B cell (primary cell): ENCODE results near the gene IL4R.

Experiments used
- EZH2 ChIP-seq: IDR thresholded peaks from 2 replicates; pipeline ENCODE4 v1.6.1; 2012; ENCODE audit warnings: borderline replicate concordance, low read depth, mild to moderate bottlenecking, moderate library complexity, low read length; ENCODE audit not compliant: insufficient read depth, poor library complexity, severe bottlenecking
- TF ChIP-seq, protein P1 (sequence below): fragments of 200-600 bp; IDR thresholded peaks from one replicate; pipeline ENCODE4 v1.8.0; 2022; ENCODE audit warnings: antibody characterized with exemption, mild to moderate bottlenecking

DNA sequence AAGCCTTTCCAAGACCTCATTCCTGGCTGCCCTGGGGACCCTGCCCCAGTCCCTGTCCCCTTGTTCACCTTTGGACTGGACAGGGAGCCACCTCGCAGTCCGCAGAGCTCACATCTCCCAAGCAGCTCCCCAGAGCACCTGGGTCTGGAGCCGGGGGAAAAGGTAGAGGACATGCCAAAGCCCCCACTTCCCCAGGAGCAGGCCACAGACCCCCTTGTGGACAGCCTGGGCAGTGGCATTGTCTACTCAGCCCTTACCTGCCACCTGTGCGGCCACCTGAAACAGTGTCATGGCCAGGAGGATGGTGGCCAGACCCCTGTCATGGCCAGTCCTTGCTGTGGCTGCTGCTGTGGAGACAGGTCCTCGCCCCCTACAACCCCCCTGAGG, 49.5 kb downstream of the IL4R start:
- TF ChIP-seq, protein P1, sequence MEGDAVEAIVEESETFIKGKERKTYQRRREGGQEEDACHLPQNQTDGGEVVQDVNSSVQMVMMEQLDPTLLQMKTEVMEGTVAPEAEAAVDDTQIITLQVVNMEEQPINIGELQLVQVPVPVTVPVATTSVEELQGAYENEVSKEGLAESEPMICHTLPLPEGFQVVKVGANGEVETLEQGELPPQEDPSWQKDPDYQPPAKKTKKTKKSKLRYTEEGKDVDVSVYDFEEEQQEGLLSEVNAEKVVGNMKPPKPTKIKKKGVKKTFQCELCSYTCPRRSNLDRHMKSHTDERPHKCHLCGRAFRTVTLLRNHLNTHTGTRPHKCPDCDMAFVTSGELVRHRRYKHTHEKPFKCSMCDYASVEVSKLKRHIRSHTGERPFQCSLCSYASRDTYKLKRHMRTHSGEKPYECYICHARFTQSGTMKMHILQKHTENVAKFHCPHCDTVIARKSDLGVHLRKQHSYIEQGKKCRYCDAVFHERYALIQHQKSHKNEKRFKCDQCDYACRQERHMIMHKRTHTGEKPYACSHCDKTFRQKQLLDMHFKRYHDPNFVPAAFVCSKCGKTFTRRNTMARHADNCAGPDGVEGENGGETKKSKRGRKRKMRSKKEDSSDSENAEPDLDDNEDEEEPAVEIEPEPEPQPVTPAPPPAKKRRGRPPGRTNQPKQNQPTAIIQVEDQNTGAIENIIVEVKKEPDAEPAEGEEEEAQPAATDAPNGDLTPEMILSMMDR: no peak
- no peak for TF ChIP-seq EZH2
